ENCODE measurements around the gene FZR1.

DNA sequence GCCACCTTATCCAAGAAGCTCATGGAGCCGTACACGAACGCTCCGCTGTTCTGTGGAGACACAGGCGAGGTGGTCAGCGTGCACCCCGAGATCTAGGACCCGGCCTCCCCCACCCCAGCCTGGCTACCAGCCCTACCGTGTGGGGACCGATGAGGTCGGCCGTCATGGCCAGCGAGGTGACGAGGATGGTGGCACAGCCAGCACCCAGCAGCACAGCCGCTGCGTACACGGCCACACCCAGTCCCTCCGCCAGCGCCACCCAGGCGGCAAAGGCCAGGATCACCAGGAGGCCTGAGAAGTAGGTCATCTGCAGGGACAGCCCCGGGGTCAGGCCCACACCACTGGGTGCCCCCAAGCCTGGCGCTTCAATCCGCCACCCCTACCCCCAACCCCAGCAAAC lies 40.0 kb downstream of the FZR1 start:
- TF ChIP-seq, protein P1, sequence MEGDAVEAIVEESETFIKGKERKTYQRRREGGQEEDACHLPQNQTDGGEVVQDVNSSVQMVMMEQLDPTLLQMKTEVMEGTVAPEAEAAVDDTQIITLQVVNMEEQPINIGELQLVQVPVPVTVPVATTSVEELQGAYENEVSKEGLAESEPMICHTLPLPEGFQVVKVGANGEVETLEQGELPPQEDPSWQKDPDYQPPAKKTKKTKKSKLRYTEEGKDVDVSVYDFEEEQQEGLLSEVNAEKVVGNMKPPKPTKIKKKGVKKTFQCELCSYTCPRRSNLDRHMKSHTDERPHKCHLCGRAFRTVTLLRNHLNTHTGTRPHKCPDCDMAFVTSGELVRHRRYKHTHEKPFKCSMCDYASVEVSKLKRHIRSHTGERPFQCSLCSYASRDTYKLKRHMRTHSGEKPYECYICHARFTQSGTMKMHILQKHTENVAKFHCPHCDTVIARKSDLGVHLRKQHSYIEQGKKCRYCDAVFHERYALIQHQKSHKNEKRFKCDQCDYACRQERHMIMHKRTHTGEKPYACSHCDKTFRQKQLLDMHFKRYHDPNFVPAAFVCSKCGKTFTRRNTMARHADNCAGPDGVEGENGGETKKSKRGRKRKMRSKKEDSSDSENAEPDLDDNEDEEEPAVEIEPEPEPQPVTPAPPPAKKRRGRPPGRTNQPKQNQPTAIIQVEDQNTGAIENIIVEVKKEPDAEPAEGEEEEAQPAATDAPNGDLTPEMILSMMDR (IDR thresholded peaks at IDR 0.05) = no peak
- TF ChIP-seq EZH2 (IDR thresholded peaks at IDR 0.05) = no peak
